Activated CD4-positive, alpha-beta T cell treated with anti-CD3 and anti-CD28 coated beads, Interleukin-2, amount 50 U/mL, for 1 hour (primary cell): ENCODE data around the gene B4GALT2.

Experiments
- DNase-seq: peaks from one replicate; pipeline ENCODE4 v3.0.0-alpha.2; 2020

Gene B4GALT2

GRCh38 chr1:44013949-44014348, 34.9 kb downstream of the B4GALT2 start:
- no peak for DNase-seq

DNA sequence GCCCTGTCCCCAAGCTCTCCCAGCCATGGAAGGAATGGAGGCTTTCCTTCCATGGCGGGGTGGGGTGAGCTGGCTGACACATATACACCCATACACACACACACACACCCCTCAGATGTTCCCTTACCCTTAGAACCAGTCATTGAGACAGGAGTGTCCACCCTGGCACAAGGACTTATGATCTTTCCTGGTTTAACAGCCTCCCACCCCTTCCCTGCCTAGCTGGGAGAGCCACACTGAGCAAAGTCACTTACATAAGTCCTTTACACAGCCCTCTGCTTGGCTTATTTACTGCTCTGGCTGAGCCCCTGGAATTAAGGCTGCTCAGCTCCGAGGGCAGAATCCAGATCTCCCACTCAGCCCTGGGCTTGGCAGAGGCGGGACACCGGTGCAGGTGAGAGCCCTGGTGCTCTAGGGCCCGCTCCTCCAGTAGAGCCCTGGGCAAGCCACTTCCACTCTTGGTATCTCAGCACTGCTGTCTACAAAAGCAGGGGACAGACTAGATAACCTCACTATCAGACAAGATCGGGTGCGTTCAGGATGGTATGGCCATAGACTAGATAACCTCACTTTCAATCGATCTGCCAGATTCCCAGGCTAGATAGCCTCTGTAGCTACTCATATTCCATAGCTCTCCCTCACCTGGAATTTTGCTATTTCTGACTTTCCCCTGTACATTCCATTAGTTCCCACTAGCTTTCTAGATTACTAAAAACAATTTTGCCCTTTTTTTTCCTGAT, 35.5 kb downstream of the B4GALT2 start:
- DNase-seq, result no peak

- no peak for DNase-seq
Observed at GRCh38 chr1:44015206-44015605, 36.2 kb downstream of the B4GALT2 start.

GRCh38 chr1:44016041-44016889, 37.3 kb downstream of the B4GALT2 start:
- DNase-seq, result no peak

- DNase-seq, result no peak
Observed at GRCh38 chr1:44016890-44017400, 37.9 kb downstream of the B4GALT2 start.

DNA sequence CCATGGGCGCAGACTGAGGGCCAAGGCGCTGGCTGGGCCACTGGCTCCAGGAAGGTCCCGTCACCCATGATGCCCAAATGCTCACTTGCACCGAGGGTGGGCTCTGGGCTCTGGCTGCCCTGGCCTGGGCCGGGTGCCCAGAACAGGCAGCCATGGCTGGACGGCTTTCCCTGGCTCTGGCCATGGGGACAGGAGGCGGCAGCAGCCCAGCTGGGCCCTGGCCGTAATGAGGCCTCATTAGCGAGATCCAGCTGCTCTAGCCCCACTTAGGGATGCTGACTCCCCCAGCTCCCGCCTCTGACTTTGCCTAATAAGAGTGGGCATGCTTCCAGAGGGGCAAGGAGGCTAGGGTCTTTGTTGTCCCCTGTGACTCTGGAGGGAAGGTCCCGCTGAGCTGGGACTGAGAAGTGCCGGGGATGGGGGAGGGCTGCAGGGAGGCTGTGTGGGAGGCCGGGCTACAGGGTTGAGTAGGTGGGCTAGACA, 40.5 kb downstream of the B4GALT2 start:
- no peak for DNase-seq

DNA sequence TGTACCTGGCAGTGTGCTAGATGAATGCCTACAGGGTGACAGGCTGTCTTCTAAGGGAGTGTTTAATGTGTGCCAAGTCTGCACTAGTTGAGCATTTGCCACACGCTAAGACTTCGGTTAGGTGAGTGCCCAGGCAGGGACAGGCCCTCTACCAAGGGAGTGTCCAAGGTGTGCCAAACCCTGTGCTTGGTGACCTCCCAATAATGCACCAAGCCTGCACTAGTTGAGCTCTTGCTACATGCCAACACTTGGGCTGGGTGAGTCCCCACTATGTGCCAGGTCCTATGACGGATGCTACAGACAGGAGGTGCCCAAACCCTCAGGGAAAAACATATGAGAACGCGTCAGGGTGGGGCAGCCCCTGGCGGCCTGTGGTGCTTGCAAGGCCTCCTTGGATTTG, 41.5 kb downstream of the B4GALT2 start:
- DNase-seq, result no peak

DNA sequence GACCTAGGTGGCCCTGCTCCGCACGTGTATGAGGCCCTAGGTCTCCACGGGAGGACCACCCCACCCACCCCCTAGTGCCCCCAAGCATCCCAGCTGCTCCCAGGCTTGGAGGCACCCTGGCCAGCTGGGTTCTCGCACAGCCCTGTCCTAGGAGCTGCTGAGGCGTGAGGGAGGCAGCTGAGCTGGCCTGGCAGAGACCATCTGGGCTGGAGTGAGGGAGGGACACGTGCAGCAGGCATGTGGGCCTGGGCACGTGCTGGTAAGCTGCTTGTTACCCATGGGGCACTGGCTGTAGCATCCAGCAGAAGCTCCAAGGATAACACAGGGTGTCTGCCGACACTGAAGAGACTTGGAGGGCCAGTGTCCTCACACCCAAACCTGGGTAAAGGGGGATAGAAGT, 42.1 kb downstream of the B4GALT2 start:
- DNase-seq, result no peak

DNA sequence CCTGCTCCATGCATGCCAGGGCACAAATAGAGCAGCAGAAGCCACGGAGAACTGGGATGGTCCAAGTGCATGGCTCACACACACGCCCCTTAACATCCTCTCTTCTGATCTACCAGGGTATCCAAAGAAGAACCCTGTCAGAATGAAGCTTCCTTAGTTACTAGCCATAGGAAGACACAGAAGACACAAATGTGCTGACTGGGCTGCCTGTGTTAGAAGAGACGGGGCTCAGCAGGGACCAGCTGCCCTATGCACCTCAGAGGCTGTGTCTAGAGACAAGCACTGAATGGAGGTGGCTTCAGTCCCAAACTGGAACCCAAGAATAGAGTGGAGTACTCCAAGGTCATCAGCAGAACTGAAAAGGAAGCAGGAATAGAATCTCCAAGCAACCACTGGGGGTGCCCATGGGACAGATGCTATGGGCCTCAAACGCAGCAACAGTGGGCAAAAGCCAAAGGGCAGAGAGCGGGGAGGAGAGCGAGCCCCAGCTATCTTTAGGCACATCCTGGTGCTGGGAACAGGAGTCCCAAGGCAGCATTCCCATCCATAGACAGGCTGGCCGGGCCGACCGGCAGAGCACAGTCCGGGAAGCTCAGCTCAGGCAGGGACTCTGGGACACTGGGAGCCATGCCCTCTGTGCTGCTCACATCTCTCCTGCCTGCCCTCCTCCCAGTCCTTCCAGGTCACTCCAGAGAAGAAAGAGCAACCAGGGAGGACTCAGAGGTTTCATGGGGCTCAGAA, 42.7 kb downstream of the B4GALT2 start:
- DNase-seq, result no peak

GRCh38 chr1:44024031-44024902, 45.3 kb downstream of the B4GALT2 start:
- DNase-seq, result no peak

- DNase-seq, result no peak
Observed at GRCh38 chr1:44024903-44025525, 46.0 kb downstream of the B4GALT2 start.

GRCh38 chr1:44025816-44026215, 46.8 kb downstream of the B4GALT2 start:
- no peak for DNase-seq

DNA sequence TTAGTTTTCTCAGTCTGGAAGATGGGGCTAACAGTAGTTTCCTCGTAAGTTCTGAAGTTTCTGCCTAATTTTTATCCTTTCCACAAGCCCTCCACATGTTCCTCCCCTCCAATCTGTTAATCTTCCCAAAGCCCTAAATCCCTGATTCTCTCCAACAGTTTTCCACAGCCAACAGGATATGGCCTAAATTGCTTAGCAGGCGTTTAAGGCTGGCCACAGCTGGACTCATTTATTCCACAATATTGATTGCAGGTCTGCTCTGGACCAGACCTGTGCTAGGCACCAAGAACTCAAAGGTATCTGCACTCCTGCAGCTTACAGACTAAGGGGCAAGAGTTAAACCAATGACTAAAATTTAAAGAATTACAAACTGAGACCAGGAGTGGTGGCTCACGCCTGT, 48.3 kb downstream of the B4GALT2 start:
- DNase-seq, result no peak

- no peak for DNase-seq
Observed at GRCh38 chr1:44029260-44029910, 50.4 kb downstream of the B4GALT2 start.

- DNase-seq, result peak; percentile 80
Observed at GRCh38 chr1:44029911-44030604, 51.0 kb downstream of the B4GALT2 start.

DNA sequence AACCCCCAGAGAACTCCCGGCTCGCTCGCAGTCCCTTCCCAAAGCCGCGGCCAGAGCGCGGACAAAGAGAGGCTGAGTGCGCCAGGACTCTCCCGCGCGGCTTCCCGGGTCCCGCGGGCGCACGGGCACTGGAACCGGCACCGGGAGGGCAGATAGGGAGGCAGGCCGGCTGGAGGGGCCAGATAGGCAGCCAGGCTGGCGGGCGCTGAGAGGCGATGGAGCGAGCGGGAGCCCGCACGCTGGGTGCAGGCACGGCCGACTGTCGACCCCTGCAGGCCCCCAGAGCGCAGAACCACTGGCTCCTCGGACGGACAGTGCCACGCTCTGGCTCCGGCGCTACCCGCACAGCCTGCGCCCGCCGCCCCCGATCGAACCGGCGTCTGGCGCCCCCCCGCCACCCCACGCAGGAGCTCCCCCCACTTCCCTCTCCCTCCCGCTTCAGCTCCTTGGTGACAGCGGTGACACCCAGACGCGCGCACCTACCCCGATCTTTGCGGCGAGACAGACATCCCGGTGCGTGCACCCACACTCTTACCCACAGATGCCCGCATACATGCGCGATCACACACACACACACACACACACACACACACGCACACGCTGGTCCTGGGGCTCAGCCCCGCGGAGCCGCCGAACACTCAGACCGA, 51.7 kb downstream of the B4GALT2 start:
- peak; percentile 45 for DNase-seq

DNA sequence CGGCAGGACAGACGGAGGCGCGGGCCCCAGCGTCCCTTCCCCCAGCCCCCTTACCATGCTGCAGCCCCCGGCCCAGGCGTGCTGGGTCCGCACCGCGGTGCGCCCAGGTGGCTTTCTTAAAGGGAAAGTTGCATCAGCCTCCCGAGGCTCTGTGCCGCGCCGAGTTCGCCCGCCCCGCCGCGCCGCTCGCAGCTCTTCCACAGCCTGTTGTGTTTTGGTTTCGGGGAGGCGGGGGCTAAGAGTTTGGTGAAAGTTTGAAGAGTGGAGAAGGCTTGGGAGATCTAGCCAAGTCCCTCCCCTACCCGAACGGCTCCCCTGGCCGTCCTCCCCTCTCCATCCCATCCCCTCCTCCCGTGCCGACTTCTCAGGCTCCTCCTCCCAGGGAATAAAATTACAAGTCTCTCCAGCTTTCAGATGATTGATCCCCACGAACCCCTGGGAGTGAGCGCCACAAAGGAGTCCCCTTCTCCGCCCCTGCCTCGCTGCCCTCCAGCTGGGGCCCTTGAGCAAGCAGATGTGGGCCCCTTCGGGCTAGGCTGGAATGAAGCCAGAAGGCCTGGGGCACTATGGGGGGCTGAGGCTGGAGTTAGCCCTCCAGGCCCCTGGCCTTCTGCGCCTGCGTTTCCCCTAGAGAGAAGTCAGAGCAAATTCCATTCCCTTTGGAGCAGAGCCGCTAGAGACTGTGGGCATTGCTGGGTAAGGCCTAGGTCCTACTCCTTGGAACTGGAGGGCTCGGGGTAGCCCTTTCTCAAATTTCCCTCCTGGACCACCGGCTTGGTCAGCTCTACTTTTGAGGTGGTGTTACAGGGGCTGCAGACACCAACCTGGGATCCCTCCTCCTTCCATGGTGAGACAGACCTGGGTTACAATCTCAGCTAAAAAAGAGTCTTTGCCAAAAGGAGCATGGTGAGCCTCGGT, 52.5 kb downstream of the B4GALT2 start, which contains the start of gene SLC6A9:
Gene SLC6A9 (minus strand): TSS at position 211 of the 918 bp plus-strand sequence. CDS start 7,185 bp downstream, outside the sequence.
- DNase-seq, result peak; percentile 18

DNA sequence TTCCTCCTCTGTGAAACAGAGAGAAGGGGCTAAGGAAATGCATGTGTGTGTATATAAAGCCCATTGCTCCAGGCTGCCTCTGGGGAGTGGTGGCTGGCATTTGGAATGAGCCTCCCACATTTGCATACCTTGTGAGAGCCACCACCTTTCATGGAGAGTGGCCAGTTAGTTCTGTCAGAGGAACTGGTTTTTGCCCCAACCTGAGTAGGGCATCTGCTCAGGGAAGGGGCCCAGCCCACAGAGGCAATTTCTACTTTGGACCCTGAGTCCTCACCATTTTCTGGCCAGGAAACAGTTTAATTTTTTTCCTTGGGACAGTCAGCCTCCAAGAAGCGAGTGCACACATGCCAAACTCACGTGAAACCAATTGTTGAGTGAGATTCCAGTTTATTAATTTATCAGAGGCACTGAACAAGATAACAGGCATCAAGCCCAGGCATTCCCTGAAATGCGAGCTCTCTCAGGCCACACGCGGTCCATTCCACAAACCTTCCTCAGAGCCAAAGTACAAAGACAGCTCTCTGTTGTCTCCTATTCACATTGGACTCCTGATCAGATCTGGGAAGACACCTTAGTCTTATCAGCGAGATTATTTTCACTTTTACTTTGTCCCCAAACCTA, 53.3 kb downstream of the B4GALT2 start:
- DNase-seq, result no peak
